ENCODE results near the gene RAB10.
"Not testable (repeated sequence)": the region's sequence is repeated elsewhere in the genome, so short reads cannot be mapped to it uniquely, and the experiment has no call there.

RAB10 gene

DNA sequence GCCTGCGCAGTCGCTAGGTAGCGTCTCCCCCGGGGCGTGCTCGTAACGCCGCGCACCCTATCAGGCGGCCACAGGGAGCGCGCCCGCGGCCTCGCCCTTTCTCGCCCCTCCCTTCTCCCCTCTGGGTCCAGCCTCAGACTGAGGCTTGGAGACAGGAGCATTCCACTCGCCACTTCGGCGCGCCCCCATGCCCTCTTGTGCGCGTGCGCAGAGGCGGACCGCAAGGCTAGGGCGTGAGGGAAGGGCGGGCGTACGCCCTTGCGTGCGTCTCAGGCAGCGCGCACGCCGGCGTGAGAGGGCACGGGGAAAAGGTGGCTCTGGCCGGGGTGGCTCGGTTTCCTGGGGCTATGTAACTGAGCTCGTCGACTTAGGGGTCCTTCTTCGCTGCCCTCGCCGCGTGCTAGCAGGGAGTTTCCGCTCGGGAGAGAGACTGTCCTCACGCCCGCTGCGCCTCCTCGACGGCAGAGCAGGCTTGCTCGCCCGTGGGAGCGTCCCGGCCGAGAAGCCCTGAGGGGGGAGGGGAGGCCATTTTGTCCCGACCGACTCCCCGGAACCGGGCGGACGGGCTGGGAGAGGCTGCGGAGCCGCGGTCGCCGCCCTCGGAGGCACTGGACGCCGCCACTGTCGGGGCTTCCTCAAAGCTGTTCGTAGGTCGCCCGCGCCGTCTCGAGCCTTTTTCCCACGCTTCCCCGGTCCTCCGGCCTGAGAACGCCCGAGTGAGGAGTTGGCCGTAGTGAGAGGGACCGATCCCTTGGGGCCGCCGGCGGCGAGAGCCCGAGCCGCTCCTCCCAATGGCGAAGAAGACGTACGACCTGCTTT is at the start of gene RAB10:
RAB10 (plus strand) TSS at position 267 of the 819 bp plus-strand sequence; CDS start at position 792, 525 bp downstream.
- DNase-seq, result peak; percentile 99

DNA sequence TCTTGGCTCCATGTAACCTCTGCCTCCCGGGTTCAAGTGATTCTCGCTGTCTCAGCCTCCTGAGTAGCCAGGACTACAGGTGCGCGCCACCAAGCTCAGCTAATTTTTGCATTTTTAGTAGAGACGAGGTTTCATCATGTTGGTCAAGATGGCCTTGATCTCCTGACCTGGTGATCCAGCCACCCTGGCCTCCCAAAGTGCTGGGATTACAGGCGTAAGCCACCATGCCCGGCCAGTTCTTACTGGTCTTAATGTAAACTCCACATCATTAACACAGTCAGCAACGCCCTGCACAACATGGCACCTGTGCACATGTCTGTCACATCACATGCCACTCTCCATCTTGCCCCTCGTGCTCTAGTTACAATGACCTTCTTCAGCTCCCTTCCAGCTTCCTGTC is 45.8 kb upstream of the RAB10 start:
- DNase-seq, result no peak

DNA sequence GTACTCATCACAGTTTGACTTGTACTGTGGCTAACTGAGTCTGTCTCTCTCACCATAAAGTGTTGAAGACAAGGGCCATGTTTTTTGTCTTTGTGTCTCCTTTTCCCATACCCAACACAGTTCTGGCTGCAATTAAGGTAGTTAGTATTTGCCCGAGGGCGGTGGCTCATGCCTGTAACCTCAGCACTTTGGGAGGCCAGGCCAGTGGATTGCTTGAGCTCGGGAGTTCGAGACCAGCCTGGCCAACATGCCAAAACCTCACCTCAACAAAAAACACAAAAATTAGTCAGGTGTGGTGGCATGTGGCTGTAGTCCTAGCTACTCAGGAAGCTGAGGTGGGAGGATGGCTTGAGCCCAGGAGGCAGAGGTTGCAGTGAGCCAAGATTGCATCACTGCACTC is 44.7 kb upstream of the RAB10 start:
- DNase-seq, result no peak

DNA sequence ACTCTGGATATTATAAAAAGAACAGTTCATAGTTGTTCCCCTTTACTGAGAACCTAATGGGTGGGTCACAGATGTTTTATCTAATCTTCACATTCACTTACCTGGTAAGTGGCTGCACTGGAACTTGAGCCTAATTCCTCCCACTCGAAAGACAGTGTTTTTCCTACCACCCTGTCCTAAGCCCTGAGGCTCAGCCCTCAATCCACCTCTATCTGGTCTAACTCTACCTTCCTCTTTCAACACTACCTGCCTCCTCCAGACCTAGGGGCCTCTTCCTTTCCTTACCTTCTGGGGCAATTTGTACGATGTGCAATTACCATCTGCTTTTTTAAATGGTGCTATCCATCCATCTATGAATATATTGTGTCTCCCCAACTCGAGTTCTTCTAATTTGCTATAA is 41.9 kb upstream of the RAB10 start:
- no peak for DNase-seq

DNA sequence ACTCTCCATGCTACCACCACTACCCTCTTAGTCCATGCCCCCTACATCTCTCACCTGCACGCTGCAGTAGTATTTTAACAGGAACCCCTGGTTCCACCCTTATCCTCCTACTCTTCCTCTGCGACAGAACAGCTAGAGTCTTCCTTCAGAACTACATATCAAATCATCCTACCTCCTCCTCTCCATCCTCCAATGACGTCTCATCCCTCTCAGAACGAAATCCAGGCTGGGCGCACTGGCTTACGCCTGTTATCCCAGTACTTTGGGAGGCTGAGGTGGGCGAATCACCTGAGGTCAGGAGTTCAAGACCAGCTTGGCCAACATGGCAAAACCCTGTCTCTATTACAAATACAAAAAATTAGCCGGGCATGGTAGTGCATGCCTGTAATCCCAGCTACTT is 41.3 kb upstream of the RAB10 start:
- DNase-seq, result no peak

DNA sequence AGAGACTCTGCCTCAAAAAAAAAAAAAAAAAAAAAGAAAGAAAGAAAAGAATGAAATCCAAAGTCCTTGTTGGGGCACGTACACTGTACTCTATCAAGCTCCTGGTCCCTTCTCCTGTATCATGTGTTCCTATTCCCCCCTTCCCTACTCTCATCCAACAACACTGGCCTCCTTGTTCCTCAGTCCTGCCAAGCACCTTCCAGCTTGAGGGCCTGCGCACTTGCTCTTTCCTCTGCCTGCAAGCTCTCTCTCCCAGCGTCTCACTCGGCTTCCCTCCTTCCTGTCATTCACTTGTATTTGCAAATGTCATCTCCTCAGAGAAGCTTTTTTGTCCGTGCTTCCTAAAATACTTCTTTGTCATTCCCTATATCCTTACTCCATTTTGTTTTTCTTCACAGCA is 40.8 kb upstream of the RAB10 start:
- DNase-seq, result no peak

DNA sequence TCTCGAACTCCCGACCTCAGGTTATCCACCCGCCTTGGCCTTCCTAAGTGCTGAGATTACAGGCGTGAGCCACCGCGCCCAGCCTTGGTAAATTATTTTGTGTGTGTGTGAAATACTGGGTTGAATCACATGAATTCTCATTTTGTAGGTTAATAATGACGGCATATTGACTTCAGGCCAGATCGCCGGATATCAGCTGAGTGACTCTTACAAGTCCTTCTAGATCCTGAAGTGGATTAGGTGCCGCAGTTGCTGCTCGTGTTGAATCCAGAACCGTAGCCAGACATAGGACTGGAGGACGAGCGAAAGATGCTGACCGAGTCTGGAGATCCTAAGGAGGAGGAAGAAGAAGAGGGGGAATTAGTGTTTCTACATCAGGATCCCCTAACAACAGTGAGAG is 39.4 kb upstream of the RAB10 start:
- no peak for DNase-seq

DNA sequence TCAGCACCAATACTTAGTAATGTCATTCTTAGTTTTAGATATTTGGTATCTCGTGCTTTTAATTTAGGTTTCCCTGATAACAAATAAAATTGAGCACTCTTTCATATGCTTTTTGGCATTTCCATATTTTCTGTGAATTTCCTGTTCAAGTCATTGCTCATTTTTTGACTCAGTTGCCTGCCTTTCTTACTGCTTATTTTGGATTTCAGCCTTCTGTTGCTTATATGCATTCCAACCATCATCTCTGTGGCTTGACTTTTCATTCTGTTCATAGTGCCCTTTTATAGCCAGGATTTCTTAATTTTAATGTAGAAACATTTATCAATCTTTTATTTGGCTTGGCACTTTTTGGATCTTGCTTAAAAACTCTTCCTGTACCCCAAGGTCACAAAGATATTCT is 37.0 kb upstream of the RAB10 start:
- DNase-seq, result no peak

DNA sequence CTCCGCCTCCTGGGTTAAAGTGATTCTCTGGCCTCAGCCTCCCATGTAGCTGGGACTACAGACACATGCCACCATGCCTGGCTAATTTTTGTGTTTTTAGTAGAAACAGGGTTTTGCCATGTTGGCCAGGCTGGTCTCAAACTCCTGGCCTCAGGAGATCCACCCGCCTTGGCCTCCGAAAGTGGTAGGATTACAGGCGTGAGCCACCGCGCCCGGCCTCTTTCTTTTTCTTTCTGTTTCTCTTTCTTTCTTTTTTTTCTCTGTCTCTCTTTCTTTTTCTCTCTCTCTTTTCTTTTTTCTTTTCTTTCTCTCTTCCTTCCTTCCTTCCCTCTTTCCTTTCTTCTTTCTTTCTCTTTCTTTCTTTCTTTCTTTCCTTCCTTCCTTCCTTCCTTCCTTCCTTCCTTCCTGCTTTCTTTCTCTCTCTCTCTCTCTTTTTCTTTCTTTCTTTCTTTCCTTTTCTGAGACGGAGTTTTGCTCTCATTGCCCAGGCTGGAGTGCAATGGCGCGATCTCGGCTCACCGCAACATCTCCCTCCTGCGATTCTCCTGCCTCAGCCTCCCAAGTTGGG is 35.0 kb upstream of the RAB10 start:
- not testable (repeated sequence) for DNase-seq

DNA sequence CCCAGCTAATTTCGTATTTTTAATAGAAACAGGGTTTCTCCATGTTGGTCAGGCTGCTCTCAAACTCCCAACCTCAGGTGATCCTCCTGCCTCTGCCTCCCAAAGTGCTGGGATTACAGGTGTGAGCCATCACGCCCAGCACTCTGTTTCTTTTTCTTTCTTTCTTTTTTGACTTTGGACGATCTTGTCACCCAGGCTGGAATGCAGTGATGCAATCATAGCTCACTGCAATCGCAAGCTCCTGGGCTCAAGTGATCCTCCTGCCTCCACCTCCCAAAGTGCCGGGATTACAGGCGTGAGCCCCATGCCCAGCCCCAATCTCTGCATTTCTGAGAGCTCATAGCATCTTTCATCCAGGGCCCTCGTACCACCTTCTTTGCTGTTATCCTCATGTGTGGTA is 34.5 kb upstream of the RAB10 start:
- DNase-seq, result not testable (repeated sequence)

DNA sequence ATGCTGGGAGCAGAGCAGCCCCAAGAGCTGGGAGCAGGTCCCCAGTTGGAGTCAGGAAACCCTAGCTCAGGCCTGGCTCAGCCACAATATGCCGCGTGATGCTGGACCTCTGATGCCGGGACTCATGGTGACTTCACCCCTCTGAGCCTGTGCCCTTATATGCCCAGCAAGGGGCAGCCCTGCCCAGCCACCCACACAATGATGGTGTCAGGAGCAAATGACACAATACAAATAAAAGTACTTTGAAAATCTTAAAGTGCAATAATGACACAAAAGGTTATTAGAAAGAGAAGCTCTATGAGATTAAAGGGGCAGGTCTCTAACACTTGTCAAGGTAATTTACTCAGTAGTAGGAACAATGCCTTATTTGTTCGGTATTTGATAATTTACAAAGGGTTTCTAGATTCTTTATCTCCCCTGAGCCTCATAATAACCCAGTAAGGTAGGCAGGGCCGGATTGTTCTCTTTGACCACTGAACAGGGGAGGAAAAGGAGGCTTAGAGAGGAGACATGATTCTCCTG is 33.3 kb upstream of the RAB10 start:
- DNase-seq, result no peak

DNA sequence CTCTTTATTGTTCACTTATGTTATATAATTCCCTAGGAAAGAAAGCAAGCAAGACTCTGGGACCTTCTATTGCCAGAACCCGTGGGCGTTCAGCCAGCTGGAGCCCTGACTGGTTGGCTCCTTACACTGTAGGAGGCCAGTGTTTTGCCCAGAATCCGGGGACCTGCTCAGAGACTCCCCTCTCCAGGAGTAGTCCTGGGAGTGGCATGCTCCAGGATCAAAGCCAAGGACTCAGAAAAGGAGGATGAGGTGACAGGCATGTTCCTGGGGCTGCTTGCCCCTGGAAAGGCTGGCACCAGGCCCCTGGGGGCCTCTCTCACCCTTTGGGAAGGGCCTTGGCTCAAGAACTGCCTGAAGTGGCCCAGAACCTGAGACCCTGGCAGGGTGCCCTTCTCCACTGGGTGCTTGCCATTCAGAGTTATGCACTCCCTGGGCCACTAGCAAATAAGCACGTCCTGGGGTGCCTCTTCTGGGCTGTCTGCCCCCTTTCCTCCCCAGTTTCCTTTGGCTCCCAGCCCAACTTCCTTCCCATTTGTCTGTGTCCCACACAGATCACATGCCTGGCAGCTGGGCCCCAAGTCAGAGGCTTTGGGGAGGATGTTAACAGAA is 32.0 kb upstream of the RAB10 start:
- DNase-seq, result no peak

DNA sequence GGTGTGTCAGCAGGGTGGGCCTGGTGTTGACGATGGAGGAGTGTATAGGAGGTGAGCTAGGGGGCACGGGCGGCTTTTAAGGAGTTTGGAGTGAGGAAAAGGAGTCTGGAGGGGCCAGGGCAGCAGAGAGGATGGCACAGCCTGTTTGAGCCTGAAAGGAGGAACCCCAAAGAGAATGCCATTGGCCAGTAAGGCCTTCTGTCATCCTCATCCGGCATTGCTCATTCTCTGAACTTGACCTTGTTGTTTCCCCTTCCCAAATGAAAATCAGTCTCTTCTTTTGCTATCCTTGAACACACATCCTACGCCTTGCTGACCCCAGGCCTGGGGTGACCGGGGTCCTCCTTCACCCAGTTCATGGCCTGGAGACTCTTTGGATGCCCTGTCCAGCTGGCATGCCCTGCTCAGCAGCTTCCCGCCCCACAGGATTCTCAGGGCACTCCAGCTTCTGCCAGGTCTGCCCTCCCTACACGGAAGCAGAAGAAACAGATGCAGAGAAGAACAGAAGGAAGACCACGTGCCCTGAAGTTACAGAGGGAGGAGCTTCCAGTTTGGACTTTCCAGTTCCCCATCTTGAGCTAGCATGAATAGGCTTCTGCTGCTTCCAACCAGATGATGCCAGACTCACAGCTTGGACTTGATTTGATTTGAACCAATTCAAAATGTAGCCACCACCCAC is 31.1 kb upstream of the RAB10 start:
- DNase-seq, result peak; percentile 15

DNA sequence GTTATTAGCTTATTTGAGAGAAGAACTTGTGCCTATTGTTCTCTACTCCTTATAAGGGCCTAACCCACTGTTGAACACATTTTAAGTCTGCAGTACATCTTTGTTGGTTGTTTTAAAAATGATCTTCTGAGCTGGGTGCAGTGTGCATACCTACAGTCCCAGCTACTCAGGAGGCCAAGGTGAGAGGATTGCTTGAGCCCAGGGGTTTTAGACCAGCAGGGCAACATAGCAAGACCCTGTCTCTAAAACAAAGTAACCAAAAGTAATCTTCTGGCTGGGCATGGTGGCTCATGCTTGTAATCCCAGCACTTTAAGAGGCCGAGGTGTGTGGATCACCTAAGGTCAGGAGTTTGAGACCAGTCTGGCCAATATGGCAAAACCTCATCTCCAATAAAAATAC is 25.8 kb upstream of the RAB10 start:
- no peak for DNase-seq

DNA sequence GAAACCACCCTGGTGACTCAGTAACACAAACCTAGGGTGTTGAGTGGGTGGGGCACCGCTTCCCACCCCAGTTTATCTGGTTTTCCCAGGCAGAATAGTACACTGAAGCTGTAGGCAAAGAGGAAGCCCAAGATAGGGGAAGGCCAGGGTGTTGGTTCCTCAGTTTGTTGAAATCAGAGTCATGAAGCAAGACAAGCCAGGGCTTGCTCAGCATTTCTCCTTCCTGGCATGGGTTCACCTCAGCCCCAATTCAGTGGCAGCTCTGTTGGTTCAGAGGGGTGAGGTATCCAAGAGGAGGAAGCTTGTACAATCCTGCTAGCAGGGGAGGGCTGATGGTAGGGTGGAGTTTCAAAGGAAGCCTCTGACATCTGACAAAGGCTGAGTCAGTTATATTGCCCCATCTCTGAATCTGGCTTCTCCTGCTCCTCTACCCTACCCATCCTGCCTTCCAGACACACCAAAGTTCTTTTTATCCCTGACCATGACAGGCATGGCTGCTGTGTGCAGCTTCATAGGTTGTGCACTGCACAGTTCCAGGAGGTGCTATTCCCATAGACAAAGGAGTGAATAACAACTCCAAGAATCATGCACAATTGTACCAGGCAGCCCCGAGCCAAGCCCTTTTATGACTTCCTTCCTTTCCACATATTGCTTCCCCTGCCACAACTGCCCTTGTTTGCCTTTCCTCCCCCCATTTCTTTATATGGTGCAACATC is 24.9 kb upstream of the RAB10 start:
- DNase-seq, result peak; percentile 37

DNA sequence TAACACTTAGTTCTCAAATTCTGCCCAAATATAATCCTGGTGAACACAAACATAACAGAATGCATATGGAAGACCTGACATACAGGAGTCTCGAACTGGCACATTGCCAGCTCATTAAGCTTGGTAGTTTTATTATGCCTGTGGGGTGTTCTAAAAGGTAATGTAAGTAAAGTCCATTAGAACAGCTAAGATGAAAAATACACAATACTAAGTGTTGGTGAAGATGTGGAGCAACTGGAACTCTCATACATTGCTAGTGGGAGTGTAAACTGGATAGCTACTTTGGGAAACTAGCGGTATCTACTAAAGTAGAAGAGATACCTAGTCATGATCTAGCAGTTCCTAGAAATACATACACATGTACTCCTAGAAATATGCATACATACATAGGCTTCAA is 24.3 kb upstream of the RAB10 start:
- DNase-seq, result no peak

DNA sequence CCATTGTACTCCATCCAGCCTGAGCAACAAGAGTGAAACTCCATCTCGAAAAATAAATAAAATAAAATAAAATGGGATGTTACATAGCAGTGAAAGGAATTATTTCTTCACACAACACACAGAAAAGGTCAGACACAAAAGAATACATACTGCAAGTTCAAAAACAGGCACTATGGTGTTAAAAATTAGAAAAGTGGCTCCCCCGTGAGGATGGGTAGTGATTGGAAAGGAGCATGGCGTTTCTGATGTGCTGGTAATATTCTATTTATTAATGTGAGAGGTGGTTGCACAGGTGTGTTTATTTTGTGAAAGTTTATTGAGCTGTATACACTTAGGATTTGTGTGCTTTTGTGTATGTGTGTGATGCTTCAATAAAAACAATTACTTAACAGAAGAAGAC is 22.9 kb upstream of the RAB10 start:
- no peak for DNase-seq

DNA sequence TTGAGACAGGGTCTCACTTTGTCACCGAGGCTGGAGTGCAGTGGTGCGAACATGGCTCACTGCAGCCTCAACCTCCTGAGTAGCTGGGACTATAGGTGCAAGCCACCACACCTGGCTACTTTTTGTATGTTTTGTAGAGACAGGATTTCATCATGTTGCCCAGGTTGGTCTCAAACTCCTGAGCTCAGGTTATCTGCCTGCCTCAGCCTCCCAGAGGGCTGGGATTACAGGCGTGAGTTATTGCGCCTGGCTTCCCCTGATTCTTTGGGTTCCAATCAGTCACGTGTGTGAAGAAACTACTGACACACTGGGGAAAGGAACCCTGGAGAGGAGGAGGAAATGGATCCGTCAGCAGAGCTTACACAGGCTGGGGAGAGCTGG is 22.3 kb upstream of the RAB10 start:
- DNase-seq, result no peak

DNA sequence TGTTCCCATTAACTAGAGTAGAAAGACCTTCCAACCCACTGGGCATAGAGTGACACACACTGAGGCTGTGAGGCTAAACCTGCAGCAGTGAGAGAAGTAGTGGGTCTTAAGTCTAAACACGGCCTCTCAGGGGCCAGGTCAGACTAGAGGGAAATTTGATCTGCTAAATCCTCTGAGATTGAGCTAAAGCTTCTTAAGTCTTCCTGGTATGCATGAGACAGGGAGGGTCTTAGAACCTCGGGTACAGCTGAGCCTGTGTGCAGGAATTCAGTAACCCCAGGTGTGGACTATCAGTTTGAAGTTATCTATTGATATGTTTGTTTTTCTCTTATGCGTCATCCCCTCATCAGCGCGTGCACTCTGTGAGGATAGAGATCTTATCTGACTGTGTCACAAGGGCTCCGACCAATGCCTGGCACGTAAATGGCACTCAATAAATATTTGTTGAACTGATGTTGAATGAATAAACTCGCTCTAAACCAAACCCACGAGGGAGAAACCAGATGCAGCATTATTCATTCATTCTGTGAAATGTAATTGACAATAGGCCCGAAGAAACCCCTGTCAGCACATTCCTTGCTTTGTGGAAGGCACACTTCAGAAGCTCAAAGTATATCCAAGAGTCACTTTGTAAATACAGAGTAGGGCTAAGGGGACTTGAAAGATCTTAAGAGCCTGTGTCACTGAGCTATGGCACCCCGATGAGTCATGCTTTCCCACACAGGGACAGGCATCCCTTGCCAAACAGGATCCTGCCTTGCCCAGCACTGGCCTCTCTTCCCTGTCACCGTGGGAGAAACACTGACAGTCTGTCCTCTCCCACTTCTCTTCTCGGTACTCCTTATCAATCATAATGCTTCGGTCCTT is 21.7 kb upstream of the RAB10 start:
- DNase-seq, result no peak

DNA sequence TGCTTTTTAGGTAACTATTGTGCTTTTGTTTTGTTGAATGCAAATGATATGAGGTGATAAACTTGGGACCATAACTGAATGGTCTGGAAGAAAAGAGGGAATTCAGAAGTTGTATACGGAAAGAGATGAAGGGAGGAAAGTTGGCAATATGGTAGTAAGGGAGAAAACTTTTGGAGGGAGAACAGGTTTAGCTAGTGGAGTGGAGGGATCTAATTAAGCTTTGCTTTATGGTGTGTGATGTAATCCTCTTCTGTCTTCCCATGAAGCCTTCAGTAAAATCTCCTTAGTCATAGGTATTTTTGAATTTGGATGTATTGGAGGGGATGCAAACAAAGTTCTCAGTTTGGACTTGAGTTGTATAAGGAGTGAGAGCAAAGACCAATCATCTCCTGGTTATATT is 20.2 kb upstream of the RAB10 start:
- DNase-seq, result no peak

DNA sequence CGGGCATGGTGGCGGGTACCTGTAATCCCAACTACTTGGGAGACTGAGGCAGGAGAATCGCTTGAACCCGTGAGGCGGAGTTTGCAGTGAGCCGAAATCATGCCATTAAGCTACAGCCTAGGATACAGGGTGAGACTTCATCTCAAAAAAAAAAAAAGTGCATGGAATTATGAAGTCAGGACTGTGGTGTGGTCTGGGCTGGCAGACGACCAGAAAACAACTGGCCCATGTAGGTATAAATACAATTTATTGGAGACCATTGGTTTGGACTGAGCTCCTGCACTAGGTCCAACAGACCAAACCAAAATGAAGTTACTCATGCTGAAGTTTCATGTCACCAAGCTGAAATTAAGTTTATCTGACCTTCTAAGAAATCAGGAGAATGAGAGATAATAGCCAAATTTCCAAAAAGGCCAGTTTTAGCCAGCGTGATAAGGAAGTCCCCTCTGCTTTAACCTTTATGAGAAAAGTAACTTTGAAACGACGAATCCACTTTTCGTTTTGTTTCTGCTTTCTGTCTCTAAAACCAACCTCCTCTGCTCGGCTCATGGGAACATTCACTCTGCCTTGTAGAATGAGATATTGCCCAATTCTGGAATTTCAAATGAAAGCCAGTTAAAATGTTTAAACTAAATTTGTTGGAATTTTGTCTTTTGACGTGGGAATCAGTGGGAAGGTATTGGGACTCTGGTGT is 17.7 kb upstream of the RAB10 start:
- no peak for DNase-seq
